ENCODE data around the gene ZIC4.

ZIC4 gene

DNA sequence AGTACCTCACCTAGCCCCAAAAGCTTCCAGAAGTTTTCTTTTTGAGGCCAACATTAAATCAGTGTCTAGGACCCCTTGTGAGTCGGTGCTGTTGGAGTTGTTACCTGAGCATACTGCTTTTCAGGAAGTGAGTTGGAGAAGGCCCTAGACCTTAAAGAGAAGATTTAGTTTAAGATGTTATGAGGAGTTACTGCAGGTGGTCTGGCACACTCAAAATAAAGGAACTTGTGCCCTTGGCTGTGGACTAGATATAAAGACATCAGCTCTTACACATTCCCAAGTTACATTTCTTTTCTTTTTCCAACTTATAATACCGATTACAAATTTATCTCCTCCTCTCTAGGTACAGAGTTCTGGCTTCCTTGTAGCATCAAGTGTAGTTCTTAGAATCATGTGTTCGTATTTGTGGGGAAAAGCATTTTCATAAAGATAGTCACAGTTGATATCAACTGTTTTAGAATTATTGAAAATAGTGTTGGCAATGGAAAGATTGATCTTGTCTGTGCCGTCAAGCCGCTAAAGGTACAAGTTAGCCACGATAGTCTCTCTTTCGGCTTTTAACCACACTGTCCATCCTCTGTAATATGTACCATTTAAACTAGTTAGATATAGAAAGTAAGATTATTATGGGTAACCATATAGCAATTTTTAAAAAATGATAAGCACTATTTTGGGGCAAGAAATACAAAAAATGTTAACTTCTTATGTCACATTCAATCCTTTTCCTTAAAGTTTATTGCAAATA lies 11.4 kb upstream of the ZIC4 start:
- DNase-seq (ENCODE audit: low read depth), result no peak

GRCh38 chr3:147416931-147417330 lies 10.6 kb upstream of the ZIC4 start:
- no peak for DNase-seq (ENCODE audit: low read depth)

GRCh38 chr3:147415874-147416273 lies 9.5 kb upstream of the ZIC4 start:
- no peak for DNase-seq (ENCODE audit: low read depth)

DNA sequence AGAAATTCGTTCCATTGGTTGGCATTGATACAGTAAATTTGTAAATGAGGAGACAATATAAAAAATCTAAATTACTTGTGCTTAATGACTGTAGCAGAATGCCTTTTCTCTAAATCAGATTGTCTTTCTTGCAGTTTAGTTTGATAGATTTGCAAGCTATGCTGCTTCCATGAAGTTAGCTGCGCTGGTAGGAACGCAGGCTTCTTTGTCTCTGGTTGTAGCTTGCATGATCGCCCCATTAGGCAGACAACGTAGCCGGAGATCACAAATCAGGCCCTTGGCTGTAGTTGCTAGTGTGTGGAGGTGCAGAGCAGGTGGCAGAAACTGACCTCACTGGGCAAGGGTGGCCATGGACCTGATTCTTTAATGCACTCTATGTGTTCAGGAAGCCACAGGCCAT lies 8.9 kb upstream of the ZIC4 start:
- no peak for DNase-seq (ENCODE audit: low read depth)

DNA sequence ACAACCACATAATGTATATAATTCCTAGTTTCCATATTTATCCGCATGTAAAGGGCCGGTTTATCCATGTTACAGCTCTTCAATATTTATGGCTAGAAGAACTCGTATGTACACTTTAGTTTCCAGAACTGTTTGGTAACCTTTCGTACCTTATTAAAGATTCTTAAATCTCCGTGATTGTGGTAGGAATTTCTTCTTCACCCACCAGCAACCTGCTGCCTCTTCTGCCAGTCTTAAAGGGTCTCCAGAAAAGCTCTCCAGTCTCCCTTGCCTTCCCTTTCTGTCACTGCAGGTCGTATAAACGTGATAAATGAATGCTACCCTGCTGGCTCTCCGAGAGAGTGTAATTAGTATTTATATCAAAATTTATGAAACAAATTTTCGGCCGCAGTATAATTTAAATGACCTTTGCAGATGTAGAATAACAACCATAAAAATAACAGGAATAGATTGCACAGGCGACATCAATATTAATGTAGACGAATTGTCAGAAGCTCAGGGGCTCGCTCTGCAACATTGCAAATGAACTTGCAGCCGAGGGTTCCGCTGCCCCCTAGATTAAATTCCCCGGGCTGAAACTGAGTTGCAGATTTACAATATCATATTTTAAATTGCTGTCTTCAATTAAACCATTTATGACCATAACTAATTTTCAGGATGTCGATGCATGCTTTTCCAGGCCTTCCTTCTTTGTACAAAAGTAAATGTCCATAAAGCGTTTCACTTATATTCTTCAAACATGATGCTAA lies 8.2 kb upstream of the ZIC4 start:
- DNase-seq (ENCODE audit: low read depth), result no peak

- DNase-seq (ENCODE audit: low read depth), result no peak
These were observed 7.5 kb upstream of the ZIC4 start for GRCh38 chr3:147413686-147414389.

DNA sequence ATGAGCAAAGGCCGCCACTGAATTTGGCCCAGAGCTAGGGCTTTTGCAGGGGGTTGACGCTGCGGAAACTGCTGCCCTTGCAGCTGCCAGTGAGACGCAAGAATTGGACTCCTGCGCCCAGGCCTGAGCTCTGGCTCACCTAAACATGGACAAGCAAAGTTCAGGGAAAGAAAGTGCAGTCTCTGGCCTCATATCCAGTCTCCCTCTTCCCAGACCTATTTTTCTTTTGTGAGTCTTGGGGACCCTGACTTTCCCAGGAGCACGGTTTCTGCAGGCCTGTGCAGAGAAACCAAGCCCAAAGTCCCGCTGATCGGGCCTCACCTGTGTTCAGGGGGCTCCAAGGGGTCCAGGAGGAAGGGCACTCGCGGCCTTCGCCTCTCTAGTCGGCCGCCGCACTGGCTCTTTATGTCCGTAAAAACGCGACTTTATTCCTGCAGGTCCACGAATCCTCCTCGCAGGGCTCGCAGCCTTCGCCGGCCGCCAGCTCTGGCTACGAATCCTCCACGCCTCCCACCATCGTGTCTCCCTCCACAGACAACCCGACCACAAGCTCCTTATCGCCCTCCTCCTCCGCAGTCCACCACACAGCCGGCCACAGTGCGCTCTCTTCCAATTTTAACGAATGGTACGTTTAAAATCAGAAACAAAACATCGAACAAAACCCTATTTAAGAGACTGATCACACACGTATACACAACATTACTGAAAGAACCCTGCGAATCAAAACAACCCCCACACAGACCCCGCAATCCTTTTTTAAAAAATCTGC lies 6.8 kb upstream of the ZIC4 start:
- DNase-seq (ENCODE audit: low read depth), result no peak

DNA sequence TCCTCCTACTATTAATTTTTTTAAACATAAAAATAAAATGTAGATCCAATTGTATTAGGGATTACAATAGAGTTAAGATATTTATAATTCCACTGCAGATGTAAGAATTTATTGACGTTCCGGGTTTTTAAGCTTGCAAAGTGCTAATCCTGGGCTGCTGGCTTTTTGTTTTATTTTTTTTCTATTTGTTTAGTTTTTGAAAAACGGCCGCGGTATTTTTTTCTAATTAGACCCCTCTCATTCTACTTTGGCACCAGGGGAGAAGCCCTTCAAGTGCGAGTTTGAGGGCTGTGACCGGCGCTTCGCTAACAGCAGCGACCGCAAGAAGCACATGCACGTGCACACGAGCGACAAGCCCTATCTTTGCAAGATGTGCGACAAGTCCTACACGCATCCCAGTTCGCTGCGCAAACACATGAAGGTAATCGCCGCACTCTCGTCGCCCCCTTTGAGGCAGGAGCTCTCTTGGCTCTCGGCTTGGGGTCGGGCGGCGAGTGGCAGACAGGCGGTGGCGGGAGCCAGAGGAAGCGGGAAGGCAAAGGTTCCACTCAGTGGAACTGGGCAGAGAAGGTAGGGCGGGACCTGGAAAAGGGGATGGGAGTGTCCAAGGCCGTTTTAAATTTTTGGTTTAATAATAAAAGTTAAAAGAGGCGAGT lies 6.0 kb upstream of the ZIC4 start:
- no peak for DNase-seq (ENCODE audit: low read depth)

DNA sequence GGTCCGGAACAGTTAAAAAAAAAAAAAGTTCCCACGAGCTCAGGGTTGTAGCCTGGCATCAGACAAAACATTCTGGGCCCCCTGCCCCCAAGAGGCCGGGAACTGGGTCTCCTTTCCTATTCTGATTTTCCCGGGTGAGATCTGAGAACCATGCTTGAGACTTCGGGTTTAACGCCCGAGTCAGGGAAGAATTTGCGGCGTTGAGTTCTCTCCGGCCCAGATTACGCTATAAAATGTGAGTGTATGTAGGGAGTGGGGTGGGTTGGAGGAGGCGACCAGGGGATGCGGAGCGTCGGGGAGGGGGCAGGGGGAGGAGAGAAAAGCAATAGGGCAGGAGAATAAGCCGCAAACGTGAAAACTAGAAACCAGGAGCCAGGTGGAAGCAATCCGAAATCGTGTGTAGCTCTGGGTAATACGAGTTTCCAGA lies 5.5 kb upstream of the ZIC4 start:
- DNase-seq (ENCODE audit: low read depth), result no peak

DNA sequence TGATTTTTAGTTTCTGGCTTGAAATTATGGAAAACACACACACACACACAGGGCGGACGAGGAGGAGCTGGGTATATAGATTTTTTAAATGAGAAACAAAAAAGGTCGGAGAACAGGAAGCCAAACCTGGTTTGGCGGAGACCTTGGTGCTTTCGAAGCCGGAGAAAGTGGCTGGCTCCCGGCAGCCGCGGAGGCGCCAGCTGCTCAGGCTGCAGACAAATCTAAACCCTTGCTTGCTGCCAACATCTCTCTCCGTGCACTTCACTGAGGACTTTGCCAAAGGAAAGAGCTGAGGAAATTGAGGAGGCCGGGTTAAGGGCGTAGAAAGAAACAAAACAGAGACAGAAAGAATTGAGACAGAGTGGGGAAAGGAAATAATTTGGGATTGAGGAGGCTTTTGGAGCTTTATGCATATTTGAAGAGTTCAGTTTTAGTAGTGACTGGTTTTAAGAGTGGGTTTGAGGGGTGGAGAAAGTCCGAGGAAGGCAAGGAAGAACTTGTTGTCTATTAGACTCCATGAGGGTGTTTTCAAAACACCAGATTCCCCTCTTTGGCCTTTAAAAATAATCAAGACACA lies 5.0 kb upstream of the ZIC4 start:
- no peak for DNase-seq (ENCODE audit: low read depth)

GRCh38 chr3:147410526-147411237 lies 4.3 kb upstream of the ZIC4 start:
- no peak for DNase-seq (ENCODE audit: low read depth)

DNA sequence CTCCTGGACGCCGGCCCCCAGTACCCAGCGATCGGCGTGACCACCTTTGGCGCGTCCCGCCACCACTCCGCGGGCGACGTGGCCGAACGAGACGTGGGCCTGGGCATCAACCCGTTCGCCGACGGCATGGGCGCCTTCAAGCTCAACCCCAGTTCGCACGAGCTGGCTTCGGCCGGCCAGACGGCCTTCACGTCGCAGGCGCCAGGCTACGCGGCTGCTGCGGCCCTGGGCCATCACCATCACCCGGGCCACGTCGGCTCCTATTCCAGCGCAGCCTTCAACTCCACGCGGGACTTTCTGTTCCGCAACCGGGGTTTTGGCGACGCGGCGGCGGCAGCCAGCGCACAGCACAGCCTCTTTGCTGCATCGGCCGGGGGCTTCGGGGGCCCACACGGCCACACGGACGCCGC lies 3.8 kb upstream of the ZIC4 start:
- DNase-seq (ENCODE audit: low read depth), result no peak

- no peak for DNase-seq (ENCODE audit: low read depth)
These were observed 3.1 kb upstream of the ZIC4 start, which contains the start of gene ZIC1 for GRCh38 chr3:147409143-147410115. Gene ZIC1 (plus strand): TSS chr3:147409365. CDS start chr3:147410113, 748 bp downstream.

GRCh38 chr3:147408188-147409100 lies 2.1 kb upstream of the ZIC4 start:
- no peak for DNase-seq (ENCODE audit: low read depth)

DNA sequence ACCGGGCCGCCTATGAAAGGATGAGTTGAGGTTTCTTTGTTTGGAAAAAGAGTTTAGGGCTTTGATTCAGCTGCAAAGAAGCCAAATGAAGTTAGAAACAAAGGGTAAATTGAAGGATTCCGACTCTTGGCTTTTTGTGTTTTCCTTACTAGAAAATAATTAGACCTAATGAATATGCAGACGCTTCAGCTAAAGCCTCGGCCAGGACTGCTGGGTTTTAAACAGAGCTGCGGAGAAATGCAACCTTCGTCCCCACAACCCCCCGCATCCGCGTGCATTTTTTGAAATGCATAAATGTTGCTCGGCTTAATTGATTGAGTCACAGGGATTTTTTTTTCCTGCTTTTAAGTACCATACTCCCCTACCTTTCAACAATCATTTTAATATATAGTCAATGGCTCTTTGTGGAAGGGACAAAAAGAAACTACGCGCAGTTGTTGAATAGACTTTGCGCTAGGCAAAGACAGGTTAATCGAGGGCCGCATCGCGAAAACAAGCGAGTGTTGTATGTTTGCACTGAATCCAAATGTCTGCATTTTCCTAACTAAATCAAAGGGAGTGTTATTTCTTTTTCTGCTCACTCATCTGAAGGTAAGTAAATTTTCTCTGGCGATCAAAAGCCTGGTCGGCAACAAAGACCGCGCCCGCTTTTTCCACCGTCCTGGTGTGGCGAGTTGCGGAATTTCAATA lies 1.3 kb upstream of the ZIC4 start:
- DNase-seq (ENCODE audit: low read depth), result no peak

GRCh38 chr3:147407114-147407497 lies 763 bp upstream of the ZIC4 start:
- DNase-seq (ENCODE audit: low read depth), result no peak

DNA sequence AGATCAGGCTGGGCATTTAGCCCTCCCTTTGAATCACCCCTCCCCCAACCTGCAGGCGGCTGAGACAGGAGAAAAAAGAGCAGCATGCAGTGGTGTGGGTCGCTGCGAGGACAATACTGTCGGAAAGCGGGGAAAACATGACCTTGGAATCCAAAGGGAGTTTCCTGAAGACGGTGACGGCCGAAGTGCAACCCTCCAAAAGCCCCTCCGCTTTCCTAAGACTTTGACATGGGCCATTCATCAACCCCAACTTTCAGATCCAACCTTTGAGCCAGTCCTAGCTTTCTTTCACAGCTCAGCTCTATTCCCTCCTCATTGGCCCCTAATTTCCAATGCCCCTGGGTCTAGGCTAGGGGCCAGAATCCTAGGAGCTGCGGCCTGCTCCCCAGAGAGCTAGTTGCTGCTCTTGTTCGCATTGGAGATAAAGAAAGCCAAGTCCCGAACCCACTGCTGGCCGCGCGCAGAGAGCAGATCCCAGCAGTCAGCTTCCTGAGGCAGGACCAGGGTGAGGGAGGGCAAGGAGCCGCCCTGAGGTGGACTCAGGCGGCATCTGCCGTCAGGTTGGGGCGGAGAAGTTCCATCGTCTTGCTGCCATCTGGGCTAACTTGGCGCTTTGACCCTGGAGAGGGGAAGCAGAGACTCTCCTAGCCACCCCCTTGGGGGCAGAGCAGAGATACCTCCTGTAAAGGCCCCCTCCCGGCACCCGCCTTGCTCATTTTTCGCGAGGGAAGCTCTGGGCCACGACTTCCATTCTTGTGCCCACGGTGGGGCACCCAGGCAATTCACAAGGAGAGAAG lies 914 bp downstream of the ZIC4 start:
- no peak for DNase-seq (ENCODE audit: low read depth)

Measured in activated gamma-delta T cell treated with anti-CD3 and anti-CD28 coated beads, Interleukin-2, amount 50 U/mL, for 16 hours (primary cell).